Sigmoid colon (tissue), 4 donors: ENCODE data around the gene PLPPR3.
"Not testable (repeated sequence)": the region's sequence is repeated elsewhere in the genome, so short reads cannot be mapped to it uniquely, and the experiment has no call there.

Experiments
- CTCF ChIP-seq, 4 experiments: fragments of 450-650 bp in 3 of 4; fragments of 200-600 bp in 1 of 4; IDR thresholded peaks; one replicate each; pipeline ENCODE4 v1.5.1; 2016 to 2019; ENCODE audit warnings: antibody characterized with exemption in 4 of 4, mild to moderate bottlenecking in 3 of 4, moderate library complexity in 2 of 4
- EP300 ChIP-seq, 4 donors: sonication (generic); formaldehyde crosslinking; IDR thresholded peaks; one replicate each; pipeline ENCODE4 v1.6.1; 2017; ENCODE audit warnings: antibody characterized with exemption in 4 of 4
- POLR2A ChIP-seq, 2 donors: fragments of 450-650 bp; IDR thresholded peaks; one replicate each; pipeline ENCODE4 v1.6.1; 2016; ENCODE audit warnings: antibody characterized with exemption in 2 of 2, mild to moderate bottlenecking in 2 of 2, moderate library complexity in 2 of 2
- POLR2AphosphoS5 ChIP-seq, 4 donors: sonication (generic); formaldehyde crosslinking; IDR thresholded peaks; one replicate each; pipeline ENCODE4 v1.6.1; 2017; ENCODE audit warnings: antibody characterized with exemption in 4 of 4

- TF ChIP-seq CTCF, POLR2A, POLR2AphosphoS5, EP300 (IDR thresholded peaks at IDR 0.05): not testable (repeated sequence)
Observed at GRCh38 chr19:849195-849594, 27.4 kb upstream of the PLPPR3 start.
